ENCODE data around the gene PTGDR2.

Gene PTGDR2

DNA sequence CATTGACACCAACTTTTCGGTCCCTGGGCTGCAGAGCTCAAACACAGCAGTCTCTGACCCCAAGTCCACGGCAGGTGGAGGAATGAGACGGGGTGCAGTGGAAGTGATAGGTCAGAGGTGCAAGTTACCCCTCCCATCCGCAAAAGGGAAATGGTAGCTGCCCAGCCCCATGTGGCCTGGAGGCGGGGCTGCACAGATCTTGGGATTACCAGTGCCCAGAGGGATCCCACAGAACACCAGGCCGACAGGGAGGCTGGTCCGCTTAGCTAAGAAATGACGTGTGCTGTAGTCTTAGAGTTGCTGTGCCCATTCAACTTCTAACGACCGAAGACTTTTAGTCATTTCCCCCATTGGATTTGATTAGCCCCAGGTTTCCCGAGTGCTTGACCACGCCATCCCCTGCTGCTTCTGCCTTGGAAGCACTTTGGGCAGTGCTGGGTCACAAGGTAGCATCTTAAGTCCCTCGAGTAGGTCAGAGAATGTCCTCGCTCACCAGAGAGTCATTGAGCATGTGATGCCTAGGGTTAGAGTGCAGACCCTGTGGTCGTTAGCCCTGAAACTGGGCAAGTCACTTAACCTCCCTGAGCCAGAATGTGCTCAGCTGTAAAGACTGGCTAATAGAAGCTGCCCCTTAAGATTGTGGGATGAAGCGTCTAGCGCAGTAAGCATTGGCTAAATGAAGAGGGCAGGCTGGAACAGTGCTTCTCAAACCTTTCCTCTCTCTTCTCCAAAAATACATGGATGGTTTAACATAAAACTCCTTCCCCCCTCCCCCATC, 4.2 kb downstream of the PTGDR2 start:
- no peak overlapping the region for H3K4me3 ChIP-seq (ENCODE audit: low read depth, low read length)
- no peak for DNase-seq (ENCODE audit: low read depth)
- TF ChIP-seq, protein P1, sequence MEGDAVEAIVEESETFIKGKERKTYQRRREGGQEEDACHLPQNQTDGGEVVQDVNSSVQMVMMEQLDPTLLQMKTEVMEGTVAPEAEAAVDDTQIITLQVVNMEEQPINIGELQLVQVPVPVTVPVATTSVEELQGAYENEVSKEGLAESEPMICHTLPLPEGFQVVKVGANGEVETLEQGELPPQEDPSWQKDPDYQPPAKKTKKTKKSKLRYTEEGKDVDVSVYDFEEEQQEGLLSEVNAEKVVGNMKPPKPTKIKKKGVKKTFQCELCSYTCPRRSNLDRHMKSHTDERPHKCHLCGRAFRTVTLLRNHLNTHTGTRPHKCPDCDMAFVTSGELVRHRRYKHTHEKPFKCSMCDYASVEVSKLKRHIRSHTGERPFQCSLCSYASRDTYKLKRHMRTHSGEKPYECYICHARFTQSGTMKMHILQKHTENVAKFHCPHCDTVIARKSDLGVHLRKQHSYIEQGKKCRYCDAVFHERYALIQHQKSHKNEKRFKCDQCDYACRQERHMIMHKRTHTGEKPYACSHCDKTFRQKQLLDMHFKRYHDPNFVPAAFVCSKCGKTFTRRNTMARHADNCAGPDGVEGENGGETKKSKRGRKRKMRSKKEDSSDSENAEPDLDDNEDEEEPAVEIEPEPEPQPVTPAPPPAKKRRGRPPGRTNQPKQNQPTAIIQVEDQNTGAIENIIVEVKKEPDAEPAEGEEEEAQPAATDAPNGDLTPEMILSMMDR (conservative IDR thresholded peaks at IDR 0.05; ENCODE audit: low read depth, low read length): no peak

DNA sequence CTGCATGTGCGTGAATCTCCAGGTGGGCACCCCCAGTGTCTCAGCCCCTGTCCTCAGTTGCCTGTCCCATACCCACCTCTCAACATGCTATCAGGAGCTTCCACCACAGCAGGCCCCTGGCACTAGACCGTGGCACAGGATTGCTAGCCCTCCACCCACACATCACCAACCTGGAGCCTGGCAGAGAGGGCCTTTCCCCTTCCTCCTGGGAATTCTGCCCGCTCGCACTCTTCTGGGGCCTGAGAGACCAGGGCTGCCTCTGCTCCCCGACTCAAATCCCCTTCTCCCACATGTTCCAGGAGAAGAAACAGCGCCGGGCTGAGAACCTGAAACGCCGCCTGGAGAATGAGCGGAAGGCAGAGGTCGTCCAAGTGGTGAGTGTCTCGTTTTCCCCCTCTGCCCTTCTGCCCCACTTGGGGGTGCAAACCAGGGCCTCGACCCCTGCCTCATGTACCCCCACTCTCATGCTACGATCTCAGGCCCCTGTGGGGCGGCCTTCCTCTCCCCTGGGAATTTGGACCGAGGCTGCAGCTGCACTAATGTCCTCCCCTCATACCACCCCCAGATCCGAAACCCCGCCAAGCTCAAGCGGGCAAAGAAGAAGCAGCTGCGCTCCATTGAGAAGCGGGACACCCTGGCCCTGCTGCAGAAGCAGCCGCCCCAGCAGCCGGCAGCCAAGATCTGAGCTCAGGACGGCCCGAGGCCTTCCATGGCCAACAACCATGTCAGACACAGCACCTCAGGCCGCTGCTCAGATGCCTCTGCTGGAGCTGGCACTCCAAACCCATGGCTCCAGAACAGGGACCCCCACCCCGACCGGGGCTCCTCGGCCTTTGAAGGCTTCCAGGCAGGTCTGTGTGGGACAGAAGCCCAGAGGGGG, 5.9 kb downstream of the PTGDR2 start:
- TF ChIP-seq, protein P1 (conservative IDR thresholded peaks at IDR 0.05; ENCODE audit: low read depth, low read length): no peak
- no peak for DNase-seq (ENCODE audit: low read depth)
- H3K4me3 ChIP-seq (ENCODE audit: low read depth, low read length): no peak overlapping the region

DNA sequence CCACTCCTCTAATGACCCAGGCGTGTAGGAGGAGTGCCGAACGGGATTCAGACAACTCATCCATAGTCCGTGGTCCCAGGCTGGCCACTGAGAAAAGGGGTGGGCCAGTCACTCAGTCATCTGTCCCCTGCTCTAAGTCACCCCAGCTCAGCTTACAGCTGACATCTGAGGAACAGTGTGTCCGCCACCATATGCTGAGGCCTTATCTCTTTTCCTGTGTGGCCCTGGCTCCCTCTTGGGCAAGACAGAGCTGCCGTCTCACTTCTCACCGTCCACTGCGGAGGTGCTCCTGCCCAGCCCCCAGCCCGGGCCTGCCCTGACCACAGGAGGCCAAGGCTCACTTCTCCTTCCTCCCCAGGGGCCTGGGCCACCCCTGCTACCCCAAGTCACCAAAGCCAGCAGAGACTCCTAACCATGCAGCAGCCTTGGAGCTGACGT, 7.0 kb downstream of the PTGDR2 start:
- H3K4me3 ChIP-seq (ENCODE audit: low read depth, low read length): no peak overlapping the region
- DNase-seq (ENCODE audit: low read depth): no peak
- TF ChIP-seq, protein P1 (conservative IDR thresholded peaks at IDR 0.05; ENCODE audit: low read depth, low read length): no peak

DNA sequence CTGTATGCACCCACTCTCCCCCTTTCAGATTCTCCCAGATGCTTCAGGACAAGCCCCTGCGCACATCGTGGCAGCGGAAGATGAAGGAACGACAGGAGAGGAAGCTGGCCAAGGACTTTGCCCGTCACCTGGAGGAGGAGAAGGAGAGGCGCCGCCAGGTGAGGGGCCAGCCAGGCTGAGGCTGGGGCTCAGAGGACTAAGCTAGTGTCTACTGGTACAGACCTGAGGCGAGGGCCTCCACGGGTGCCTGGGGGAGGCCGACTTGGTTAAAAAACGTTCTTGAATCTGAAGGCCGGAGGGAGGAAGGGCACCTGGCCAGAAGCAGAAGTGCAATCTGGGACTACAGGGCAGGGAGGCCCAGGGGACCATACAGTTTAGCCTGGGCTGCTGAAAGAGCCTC, 7.9 kb downstream of the PTGDR2 start:
- TF ChIP-seq, protein P1 (conservative IDR thresholded peaks at IDR 0.05; ENCODE audit: low read depth, low read length): no peak
- no peak for DNase-seq (ENCODE audit: low read depth)
- H3K4me3 ChIP-seq (ENCODE audit: low read depth, low read length): no peak overlapping the region

DNA sequence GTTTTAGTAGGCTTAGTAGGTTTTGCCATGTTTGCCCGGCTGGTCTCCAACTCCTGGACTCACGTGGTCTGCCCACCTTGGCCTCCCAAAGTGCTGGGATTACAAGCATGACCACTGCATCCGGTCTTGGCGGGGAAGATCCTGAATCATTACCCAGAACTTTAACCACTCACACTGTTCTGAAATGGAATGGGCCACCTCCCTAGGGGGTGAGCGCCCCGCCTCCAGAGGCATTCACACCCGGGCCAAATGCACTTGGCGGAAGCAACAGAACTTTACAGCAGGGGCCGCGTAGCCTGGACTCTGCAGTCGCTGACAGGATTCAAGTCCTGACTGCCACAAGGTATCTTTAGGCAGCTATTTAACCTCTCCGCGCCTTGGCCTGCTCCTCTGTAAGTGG, 8.5 kb downstream of the PTGDR2 start:
- peak; percentile 62 for DNase-seq (ENCODE audit: low read depth)
- no peak overlapping the region for H3K4me3 ChIP-seq (ENCODE audit: low read depth, low read length)
- TF ChIP-seq, protein P1 (conservative IDR thresholded peaks at IDR 0.05; ENCODE audit: low read depth, low read length): no peak

DNA sequence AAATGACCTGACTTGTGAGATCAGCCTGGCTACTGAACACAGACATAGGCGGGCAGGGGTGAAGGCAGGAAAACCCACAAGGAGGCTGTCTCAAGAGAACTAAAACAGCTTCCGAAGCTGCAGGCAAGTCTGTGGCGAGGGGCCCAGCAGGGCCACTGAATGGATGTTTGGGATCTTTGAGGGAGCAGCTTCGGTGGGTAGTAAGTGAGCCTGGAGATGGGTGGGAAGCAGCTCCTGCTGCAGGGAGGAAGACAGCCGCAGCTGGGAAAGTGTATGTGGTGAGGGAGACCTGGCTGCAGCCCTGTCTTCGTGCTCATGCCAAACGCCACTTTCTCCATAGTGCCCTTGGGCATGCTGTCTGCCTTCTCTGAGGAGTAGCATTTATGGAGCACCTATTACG, 10.4 kb downstream of the PTGDR2 start:
- TF ChIP-seq, protein P1 (conservative IDR thresholded peaks at IDR 0.05; ENCODE audit: low read depth, low read length): no peak
- no peak for DNase-seq (ENCODE audit: low read depth)
- H3K4me3 ChIP-seq (ENCODE audit: low read depth, low read length): peak overlapping the region; percentile 21

Data from choroid plexus epithelial cell (primary cell).